IMR-90 (cell line): ENCODE measurements around the gene VAMP7. TPM values are rescaled to one million over a fixed set of nuclear protein-coding genes. Genes with fewer than 3 reads are reported as not detected.
"Not testable (repeated sequence)": the region's sequence is repeated elsewhere in the genome, so short reads cannot be mapped to it uniquely, and the experiment has no call there.

Experiments used
- ATAC-seq: fragments of 200-7000 bp; cut with Tn5 transposase; 2 replicates; pipeline ENCODE4 v1.9.1; 2020; ENCODE audit warnings: low read depth, mild to moderate bottlenecking, moderate library complexity
- BruUV-seq: library from RNA; stranded (reverse); fragments of 400-500 nt; replicated peaks from 2 replicates; lab custom pipeline; 2021; lab: Mats Ljungman, UMichigan
- CTCF ChIA-PET: fragments of 300-600 bp; formaldehyde crosslinking; extraction: SDS; loops from one replicate; lab custom pipeline; 2021; ENCODE audit warnings: antibody characterized with exemption; lab: Yijun Ruan, JAX
- POLR2A ChIA-PET: fragments of 300-600 bp; sonication (Branson Sonifier 250); formaldehyde crosslinking; loops from one replicate; lab custom pipeline; 2022; ENCODE audit warnings: antibody characterized with exemption; ENCODE audit not compliant: unreplicated experiment; lab: Charles Lee
- DNase-seq: peaks from one replicate; pipeline ENCODE4 v3.0.0; 2013
- H2AFZ ChIP-seq: replicated peaks from 2 replicates; pipeline ENCODE3; 2013; ENCODE audit warnings: low read length, mild to moderate bottlenecking; ENCODE audit not compliant: poor library complexity
- H2AK5ac ChIP-seq: 2 replicates; pipeline ENCODE4 v1.6.1; 2013; ENCODE audit warnings: low read depth, low read length, inconsistent platforms
- H2AK9ac ChIP-seq: replicated peaks from 2 replicates; pipeline ENCODE3; 2013; ENCODE audit warnings: mild to moderate bottlenecking, low read depth, low read length, moderate library complexity; ENCODE audit not compliant: poor library complexity
- H2BK120ac ChIP-seq: 2 replicates; pipeline ENCODE4 v1.6.1; 2013; ENCODE audit warnings: low read depth, low read length, inconsistent platforms
- H2BK15ac ChIP-seq: 3 replicates; pipeline ENCODE4 v1.6.1; 2013; ENCODE audit warnings: low read depth, low read length, inconsistent platforms
- H2BK20ac ChIP-seq: 2 replicates; pipeline ENCODE4 v1.6.1; 2013; ENCODE audit warnings: low read depth, mild to moderate bottlenecking, inconsistent platforms, low read length, moderate library complexity
- H2BK5ac ChIP-seq: 2 replicates; pipeline ENCODE4 v1.6.1; 2013; ENCODE audit warnings: mild to moderate bottlenecking, low read depth, low read length, inconsistent platforms; ENCODE audit not compliant: poor library complexity, severe bottlenecking
- H3K14ac ChIP-seq: replicated peaks from 2 replicates; pipeline ENCODE4 v1.6.1; 2013; ENCODE audit warnings: low read depth, low read length, inconsistent platforms
- H3K18ac ChIP-seq: 2 replicates; pipeline ENCODE4 v1.6.1; 2013; ENCODE audit warnings: low read depth, low read length, control low read depth
- H3K23ac ChIP-seq: 2 replicates; pipeline ENCODE4 v1.6.1; 2013; ENCODE audit warnings: low read depth, low read length, inconsistent platforms
- H3K27ac ChIP-seq: 2 replicates; pipeline ENCODE4 v1.5.1; 2013; ENCODE audit warnings: mild to moderate bottlenecking, control low read depth, low read length; ENCODE audit not compliant: insufficient read depth
- H3K27me3 ChIP-seq: 2 replicates; pipeline ENCODE4 v1.6.1; 2013; ENCODE audit warnings: low read length; ENCODE audit not compliant: control insufficient read depth, insufficient read depth
- H3K36me3 ChIP-seq: 2 replicates; pipeline ENCODE4 v1.6.1; 2013; ENCODE audit warnings: low read length, mixed read lengths; ENCODE audit not compliant: control insufficient read depth, insufficient read depth
- H3K4ac ChIP-seq: 2 replicates; pipeline ENCODE4 v1.6.1; 2013; ENCODE audit warnings: low read depth, low read length, inconsistent platforms
- H3K4me1 ChIP-seq: 2 replicates; pipeline ENCODE4 v1.6.1; 2013; ENCODE audit warnings: low read length, mixed read lengths; ENCODE audit not compliant: control insufficient read depth, insufficient read depth
- H3K4me2 ChIP-seq: 2 replicates; pipeline ENCODE4 v1.6.1; 2013; ENCODE audit warnings: low read depth, mild to moderate bottlenecking, control low read depth, low read length, moderate library complexity
- H3K4me3 ChIP-seq: 2 replicates; pipeline ENCODE4 v1.5.1; 2013; ENCODE audit warnings: low read depth, mild to moderate bottlenecking, control low read depth, low read length, moderate library complexity; ENCODE audit not compliant: insufficient read depth
- H3K56ac ChIP-seq: 2 replicates; pipeline ENCODE4 v1.6.1; 2013; ENCODE audit warnings: low read length, inconsistent platforms; ENCODE audit not compliant: insufficient read depth; ENCODE audit errors: extremely low read depth
- H3K79me1 ChIP-seq, 2 experiments: 2 replicates each; pipeline ENCODE4 v1.6.1; 2013; ENCODE audit warnings: low read length in 2 of 2, inconsistent platforms in 1 of 2, low read depth in 1 of 2
- H3K9ac ChIP-seq: 2 replicates; pipeline ENCODE4 v1.6.1; 2013; ENCODE audit warnings: low read depth, low read length, control low read depth
- H3K9me1 ChIP-seq: 2 replicates; pipeline ENCODE4 v1.6.1; 2013; ENCODE audit warnings: low read length, inconsistent platforms; ENCODE audit not compliant: insufficient read depth
- H3K9me3 ChIP-seq: 2 replicates; pipeline ENCODE4 v1.6.1; 2013; ENCODE audit warnings: low read length; ENCODE audit not compliant: control insufficient read depth, insufficient read depth
- H4K20me1 ChIP-seq: 2 replicates; pipeline ENCODE4 v1.6.1; 2013; ENCODE audit warnings: low read length, inconsistent platforms; ENCODE audit not compliant: insufficient read depth
- H4K5ac ChIP-seq: 2 replicates; pipeline ENCODE4 v1.6.1; 2013; ENCODE audit warnings: mild to moderate bottlenecking, low read depth, low read length, control low read depth
- H4K8ac ChIP-seq, 2 experiments: 2 replicates each; pipeline ENCODE4 v1.6.1; 2013; ENCODE audit warnings: low read depth in 2 of 2, low read length in 2 of 2, control low read depth in 1 of 2, inconsistent platforms in 1 of 2
- H4K91ac ChIP-seq: 2 replicates; pipeline ENCODE4 v1.6.1; 2013; ENCODE audit warnings: low read depth, low read length, inconsistent platforms; ENCODE audit not compliant: insufficient read depth
- WGBS, 2 experiments: methylation state at CpG; one replicate each; pipeline versions ENCODE4 v1.1.5 to v1.1.7; 2013; ENCODE audit warnings: missing lambda C conversion rate in 2 of 2; ENCODE audit not compliant: insufficient read length in 1 of 2; ENCODE audit errors: extremely low coverage in 2 of 2; 5-methylcytosine and 5-hydroxymethylcytosine counted together
- dilution Hi-C: fragments of 300-500 bp; cut with HindIII; formaldehyde crosslinking; loops from one replicate; pipeline ENCODE4 v1.14.3; 2018; ENCODE audit warnings: low sequenced_read_pairs; ENCODE audit not compliant: unreplicated experiment
- in situ Hi-C: fragments of 300-500 bp; cut with MboI; formaldehyde crosslinking; loops from 3 replicates; pipeline ENCODE4 v1.14.3; 2019; ENCODE audit warnings: low sequenced_read_pairs, inconsistent platforms, mixed read lengths
- intact Hi-C: fragments of 100-400 bp; cut with micrococcal nuclease; formaldehyde crosslinking; loops from 2 replicates; pipeline ENCODE4 v1.10.0; 2022
- polyA plus RNA-seq, 3 experiments: library from polyadenylated mRNA; depleted of rRNA; stranded (reverse); fragments of >200 nt; gene quantifications; 2 replicates each; pipeline ENCODE4 v1.2.3, GENCODE V29; 2012; ENCODE audit warnings: low replicate concordance in 1 of 3
- total RNA-seq: library from RNA; depleted of rRNA; stranded (reverse); fragments of >200 nt; gene quantifications from 2 replicates; pipeline ENCODE4 v1.2.3, GENCODE V29; 2012

VAMP7 gene
- total and polyA plus RNA-seq, 2 of the 4 experiments (the other 2 are of a cell fraction) = 21.7 to 39.1 TPM

DNA sequence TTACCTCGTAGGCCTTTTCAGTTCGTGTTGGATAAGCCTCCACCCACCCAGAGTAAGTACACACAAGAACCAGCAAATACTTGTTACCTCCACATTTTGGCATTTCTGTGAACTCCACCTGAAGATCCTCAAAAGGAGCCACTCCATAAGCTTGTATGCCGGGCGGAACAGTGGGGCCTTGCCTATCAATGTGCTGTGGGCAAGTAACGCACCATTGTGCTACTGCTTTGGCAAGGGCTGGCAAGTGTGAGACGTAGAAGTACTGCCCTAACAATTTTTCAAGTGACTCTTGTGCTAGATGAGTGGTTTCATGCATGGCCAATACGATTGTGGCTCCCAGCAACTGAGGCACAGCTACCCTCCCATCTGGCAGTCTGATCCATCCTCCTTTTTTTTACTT is 91.1 kb downstream of the VAMP7 start:
- H3K18ac ChIP-seq, H3K4me3 ChIP-seq, ATAC-seq, H3K23ac ChIP-seq, H4K8ac ChIP-seq, DNase-seq, H3K4me2 ChIP-seq, H2BK120ac ChIP-seq, H3K9me3 ChIP-seq, H2AK5ac ChIP-seq, BruUV-seq, H2BK15ac ChIP-seq, H4K5ac ChIP-seq, H3K14ac ChIP-seq, POLR2A ChIA-PET, H2BK20ac ChIP-seq, H3K4me1 ChIP-seq, H3K79me1 ChIP-seq, H3K9me1 ChIP-seq, H3K9ac ChIP-seq, H3K4ac ChIP-seq, H3K27ac ChIP-seq, CTCF ChIA-PET, intact Hi-C loops, H2AK9ac ChIP-seq, dilution Hi-C loops, H4K91ac ChIP-seq, H3K27me3 ChIP-seq, H2AFZ ChIP-seq, H2BK5ac ChIP-seq, H3K36me3 ChIP-seq, in situ Hi-C loops, H4K20me1 ChIP-seq, H3K56ac ChIP-seq: not testable (repeated sequence)
- 47% methylated on average over 2 of the region's 7 CpGs; no CpG with 5 or more reads in 1 of the 2 experiments for WGBS, 2 experiments
